ENCODE results near the gene PKP3.
"Not testable (repeated sequence)": the region's sequence is repeated elsewhere in the genome, so short reads cannot be mapped to it uniquely, and the experiment has no call there.

PKP3 gene

DNA sequence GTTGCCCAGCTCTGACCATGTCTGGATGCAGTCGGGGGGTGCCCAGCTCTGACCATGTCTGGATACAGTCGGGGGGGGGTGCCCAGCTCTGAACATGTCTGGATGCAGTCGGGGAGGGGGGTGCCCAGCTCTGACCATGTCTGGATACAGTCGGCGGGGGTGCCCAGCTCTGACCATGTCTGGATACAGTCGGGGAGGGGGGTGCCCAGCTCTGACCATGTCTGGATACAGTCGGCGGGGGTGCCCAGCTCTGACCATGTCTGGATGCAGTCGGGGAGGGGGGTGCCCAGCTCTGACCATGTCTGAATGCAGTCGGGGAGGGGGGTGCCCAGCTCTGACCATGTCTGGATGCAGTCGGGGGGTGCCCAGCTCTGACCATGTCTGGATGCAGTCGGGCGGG, 16.7 kb downstream of the PKP3 start:
- DNase-seq (ENCODE audit: low read depth in 3 of 3) = not testable (repeated sequence)

DNA sequence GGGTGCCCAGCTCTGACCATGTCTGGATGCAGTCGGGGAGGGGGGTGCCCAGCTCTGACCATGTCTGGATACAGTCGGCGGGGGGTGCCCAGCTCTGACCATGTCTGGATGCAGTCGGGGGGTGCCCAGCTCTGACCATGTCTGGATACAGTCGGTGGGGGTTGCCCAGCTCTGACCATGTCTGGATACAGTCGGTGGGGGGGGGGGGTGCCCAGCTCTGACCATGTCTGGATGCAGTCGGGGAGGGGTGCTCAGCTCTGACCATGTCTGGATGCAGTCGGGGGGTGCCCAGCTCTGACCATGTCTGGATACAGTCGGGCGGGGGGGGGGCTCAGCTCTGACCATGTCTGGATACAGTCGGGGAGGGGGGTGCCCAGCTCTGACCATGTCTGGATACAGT, 17.5 kb downstream of the PKP3 start:
- not testable (repeated sequence) for DNase-seq (ENCODE audit: low read depth in 3 of 3)

- no peak for DNase-seq (ENCODE audit: low read depth in 3 of 3)
Measured at GRCh38 chr11:412641-413119, 18.7 kb downstream of the PKP3 start.

- no peak for DNase-seq (ENCODE audit: low read depth in 3 of 3)
Measured at GRCh38 chr11:413120-414081, 19.4 kb downstream of the PKP3 start.

- no peak for DNase-seq (ENCODE audit: low read depth in 3 of 3)
Measured at GRCh38 chr11:414318-414857, 20.4 kb downstream of the PKP3 start.

GRCh38 chr11:415640-416041, 21.6 kb downstream of the PKP3 start:
- no peak for DNase-seq (ENCODE audit: low read depth in 3 of 3)

DNA sequence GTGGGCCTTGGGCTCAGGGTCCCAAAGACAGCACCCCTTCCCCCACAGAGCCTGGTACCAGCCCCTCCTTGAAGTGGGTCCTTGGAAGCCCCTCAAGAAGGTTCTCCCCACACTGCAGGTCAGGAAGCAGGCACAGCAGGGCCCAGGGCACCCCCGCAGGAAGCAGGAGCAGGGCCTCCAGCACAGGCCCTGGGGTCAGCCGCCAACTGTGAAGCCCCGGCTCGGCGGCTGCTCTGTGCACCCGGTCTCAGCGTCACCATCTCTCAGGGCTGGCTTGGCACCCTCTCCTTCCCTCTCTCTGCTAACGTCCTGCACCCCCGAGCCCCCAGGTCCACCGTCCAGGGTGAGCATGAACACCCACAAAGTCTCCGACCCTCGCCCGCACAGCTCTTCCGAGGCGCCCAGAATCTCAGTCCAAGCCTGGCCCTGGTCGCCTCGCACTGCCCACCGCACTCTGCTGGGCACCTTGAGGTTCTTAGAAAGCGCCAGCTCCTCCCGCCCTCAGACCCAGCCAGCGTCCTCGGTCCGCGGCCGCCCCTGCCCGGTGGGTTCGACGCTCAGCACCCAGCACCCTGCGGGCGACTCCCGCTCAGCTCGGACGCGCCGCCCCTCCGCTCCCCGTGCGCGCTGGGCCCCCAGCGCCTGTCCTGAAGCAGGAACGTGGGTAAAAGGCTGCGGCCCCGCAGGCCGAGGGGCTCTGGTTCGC, 22.2 kb downstream of the PKP3 start:
- DNase-seq (ENCODE audit: low read depth in 3 of 3) = no peak

DNA sequence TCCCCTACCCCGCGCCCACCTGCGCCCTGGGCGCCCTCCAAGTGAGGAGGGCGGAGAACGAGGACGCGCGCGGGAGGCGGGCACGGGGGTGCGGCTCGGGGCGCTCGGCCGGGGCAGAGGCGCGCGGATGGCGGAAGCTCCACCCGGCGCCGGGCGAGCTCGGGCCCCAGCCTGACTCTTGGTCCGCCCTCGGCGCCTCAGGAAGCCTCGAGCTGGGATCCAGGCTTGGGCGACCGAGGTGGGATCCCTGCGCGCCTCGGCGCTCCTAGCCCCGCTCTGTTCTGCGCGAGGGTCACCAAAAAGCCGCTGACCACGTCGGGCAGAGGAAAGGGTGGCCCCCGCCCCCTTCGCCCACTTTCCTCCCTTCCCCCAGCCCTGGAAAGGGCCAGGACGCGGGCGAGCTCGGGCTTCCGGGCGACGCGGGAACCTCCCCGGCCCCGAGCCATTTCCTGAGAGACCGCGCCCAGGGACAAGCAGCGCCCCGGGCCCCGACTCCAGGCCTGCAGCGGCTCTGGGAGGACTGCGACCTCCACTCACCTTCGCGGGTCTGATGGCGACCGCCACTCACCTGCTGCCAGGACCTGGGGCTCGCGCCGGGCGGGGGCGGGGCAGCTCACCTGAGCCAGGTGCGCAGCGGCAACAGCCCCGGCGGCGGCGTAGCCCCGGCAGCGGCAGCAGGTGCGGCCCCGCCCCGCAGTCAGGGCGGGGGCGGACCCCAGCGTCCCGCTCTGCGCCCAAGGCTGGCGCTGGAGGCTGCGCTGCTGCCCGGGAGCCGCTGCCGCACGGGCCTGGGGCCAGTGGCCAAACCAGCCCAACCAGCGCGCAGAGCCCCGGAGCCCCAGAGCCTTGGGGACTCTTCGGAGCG, 23.0 kb downstream of the PKP3 start:
- DNase-seq (ENCODE audit: low read depth in 3 of 3) = peak in 1 of 3 experiments; percentile 48

DNA sequence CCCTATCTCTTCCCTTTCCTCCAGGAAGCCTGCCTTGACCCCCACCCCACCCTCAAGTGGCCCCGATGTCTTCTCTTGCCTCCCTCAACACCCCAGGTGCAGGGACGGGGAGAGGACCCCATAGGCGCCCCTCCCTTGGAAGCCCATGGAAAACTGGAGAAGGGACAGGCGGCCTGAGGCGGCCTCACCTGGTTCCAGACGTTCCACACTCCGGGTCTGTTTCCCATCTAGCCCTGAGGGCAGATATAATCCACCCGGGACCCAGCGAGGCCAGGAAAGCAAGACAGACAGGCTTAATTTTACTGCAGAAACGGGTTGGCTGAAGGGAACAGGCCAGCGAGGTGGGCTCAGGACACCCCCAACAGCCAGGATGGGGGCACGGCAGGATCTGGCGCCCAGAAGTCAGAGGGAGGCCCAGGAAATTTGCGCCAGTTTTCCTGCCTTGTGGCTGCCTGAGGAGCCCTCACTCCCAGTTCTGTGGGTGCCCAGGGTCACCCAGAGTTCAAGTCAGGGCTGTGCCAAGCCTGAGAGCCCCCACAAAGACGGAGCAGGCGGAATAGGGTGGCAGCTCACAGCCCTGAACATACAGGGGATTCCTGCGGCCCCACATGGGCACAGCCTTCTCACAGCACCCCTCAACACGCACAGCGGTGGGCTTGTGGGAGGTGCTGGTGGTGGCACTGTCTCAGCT, 23.8 kb downstream of the PKP3 start:
- no peak for DNase-seq (ENCODE audit: low read depth in 3 of 3)

DNA sequence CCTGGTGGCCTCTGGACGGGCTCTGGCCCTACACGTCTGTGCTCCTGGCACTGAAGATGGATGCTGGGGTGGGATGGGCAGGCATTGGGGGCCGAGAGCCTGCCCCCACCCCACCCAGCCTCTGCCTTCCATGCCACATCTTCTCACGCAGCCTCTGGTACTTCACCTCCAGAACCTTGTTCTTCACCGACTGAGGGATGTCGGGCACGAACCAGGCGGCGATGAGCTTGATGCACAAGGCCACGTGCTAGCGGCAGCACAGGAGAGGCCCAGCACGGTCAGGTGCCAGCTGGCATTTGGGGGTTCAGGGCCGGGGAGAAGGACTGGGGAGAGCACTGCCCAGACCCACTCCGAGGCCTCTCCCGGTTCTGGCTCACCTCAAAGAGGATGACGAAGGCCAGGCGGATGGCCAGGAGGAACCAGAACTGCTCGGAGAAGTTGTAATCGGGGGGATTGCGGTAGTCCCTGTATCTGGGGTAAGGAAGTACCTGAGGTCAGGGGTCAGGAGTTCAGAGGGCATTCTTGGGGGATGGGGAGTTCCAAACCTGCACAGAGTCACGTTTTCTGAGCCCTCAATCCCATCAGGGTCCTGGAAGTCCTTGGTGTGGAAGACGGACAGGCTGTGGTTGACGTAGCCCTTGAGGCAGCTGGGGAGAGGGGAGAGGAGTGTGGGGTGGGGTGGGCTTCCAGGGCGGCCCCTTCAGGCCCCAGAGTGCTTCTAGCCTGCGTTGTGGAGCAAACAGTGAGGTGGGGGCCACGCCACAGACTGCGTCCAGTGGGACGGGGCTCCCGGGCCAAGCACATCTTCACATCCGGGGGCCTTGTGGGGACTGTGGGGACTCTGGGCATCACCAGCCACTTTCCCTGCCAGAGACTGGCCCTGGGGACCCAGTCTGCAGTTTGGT, 24.6 kb downstream of the PKP3 start:
- DNase-seq (ENCODE audit: low read depth in 3 of 3) = no peak

DNA sequence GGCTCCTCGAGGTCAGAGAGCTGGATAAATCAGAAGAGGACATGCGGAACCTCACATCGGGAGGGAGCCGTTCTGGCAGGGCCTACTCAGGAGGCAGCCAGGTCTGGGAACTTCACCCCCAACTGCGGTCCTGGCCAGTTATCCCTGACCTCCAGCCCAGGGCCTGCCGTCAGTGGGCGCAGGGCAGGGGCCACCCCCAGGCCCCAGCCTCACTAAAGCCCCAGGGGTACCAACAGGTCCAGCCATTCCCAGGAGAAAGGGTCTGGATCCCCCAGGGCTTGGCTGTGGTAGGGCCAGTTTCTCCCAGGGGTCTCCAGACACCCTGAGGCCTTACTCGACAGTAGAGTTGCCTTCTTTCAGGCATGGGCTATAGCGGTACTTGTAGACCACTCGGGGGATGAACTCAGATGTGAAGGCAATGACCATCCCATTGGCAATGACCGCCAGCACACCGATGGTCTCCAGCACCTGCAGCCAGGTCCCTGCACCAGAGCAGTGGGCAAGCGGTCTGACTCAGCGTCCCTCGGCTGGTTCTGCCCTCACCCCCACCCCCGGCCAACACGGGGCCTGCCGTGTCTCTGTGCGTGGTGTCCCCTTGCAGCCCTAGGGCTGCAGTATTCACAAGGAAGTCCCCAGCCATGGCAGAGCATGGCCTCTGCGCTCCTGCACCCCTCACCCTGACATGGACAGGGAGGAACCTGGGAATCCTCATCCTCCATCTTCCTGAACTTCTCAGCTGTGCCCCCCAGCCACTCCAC, 25.4 kb downstream of the PKP3 start:
- DNase-seq (ENCODE audit: low read depth in 3 of 3) = no peak

- DNase-seq (ENCODE audit: low read depth in 3 of 3) = no peak
Measured at GRCh38 chr11:420054-420910, 26.3 kb downstream of the PKP3 start.

- DNase-seq (ENCODE audit: low read depth in 3 of 3) = no peak
Measured at GRCh38 chr11:420911-421321, 26.9 kb downstream of the PKP3 start.

GRCh38 chr11:422249-422656, 28.2 kb downstream of the PKP3 start:
- DNase-seq (ENCODE audit: low read depth in 3 of 3) = no peak

DNA sequence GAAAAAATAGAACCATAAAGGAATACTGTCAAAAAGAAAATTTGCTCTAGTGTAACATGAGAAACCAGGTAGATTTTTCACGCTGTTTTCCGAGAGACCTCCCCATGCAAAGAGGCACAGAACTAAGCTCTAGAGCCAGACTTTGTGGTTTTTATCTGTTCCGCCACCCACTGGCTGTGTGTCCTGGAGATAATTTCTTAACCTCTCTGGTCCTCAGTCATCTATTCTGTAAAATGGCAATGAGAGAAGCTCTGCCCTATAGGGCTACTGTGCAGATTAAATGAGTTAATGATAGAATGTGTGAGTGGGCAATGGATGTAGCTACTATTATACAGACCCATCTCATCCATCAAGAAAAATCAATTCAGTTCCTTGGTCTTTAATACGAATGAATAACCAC, 30.2 kb downstream of the PKP3 start:
- DNase-seq (ENCODE audit: low read depth in 3 of 3) = no peak

DNA sequence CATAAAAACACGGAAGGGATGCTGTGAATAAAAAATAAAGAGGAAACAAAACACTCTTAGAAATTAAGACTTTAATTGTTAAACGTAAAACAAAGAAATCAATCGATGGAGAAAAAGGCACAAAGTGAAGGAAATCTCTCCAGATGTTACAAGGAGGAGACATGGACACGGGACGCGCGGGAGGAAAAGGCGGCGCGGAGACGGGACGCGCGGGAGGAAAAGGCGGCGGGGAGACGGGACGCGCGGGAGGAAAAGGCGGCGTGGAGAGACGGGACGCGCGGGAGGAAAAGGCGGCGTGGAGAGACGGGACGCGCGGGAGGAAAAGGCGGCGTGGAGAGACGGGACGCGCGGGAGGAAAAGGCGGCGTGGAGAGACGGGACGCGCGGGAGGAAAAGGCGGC, 30.8 kb downstream of the PKP3 start:
- DNase-seq (ENCODE audit: low read depth in 3 of 3) = not testable (repeated sequence)

- DNase-seq (ENCODE audit: low read depth in 3 of 3) = no peak
Measured at GRCh38 chr11:425301-425700, 31.3 kb downstream of the PKP3 start.

GRCh38 chr11:426851-427250, 32.8 kb downstream of the PKP3 start:
- DNase-seq (ENCODE audit: low read depth in 3 of 3) = no peak

Measured in stimulated activated CD4-positive, alpha-beta T cell treated with anti-CD3 and anti-CD28 coated beads, TNF-alpha, amount 100 ng/mL, for 24 hours (primary cell).